ENCODE data around the gene CATSPERZ. TPM values are rescaled to one million over a fixed set of nuclear protein-coding genes. Genes with fewer than 3 reads are reported as not detected.

The CATSPERZ gene
- total RNA-seq, 1 donor from 2014 or later, result not detected

- Histone ChIP-seq H3K27me3 (no peaks in the 10 kb centered on the region), H3K4me1 (peaks cover 13% of the 10 kb centered on the region), H3K9me3 (no peaks in the 10 kb centered on the region), H3K36me3 (no peaks in the 10 kb centered on the region), H3K27ac (no peak overlapping the region), H3K4me3 (no peak overlapping the region)
- TF ChIP-seq CTCF (IDR thresholded peaks at IDR 0.05), result no peak
- TF ChIP-seq POLR2A (IDR thresholded peaks at IDR 0.05), result no peak
- no peak for TF ChIP-seq POLR2AphosphoS5 (IDR thresholded peaks at IDR 0.05; ENCODE audit: insufficient read depth in 1 of 2, low read depth in 1 of 2)
- DNase-seq (ENCODE audit: extremely low spot score in 2 of 2), result peak in 1 of 2 donors; percentile 77
- intact Hi-C loops (cut with DNase I), result no loop called here
Observed at GRCh38 chr11:64347193-64347867, 47.2 kb downstream of the CATSPERZ start.

- no peak for DNase-seq (ENCODE audit: extremely low spot score in 2 of 2)
- H3K4me1 ChIP-seq, result peaks cover 8% of the 10 kb centered on the region
- no peaks in the 10 kb centered on the region for H3K27me3 ChIP-seq
- H3K4me3 ChIP-seq, result no peak overlapping the region
- H3K36me3 ChIP-seq, result no peaks in the 10 kb centered on the region
- TF ChIP-seq POLR2A (IDR thresholded peaks at IDR 0.05), result no peak
- no peak for TF ChIP-seq POLR2AphosphoS5 (IDR thresholded peaks at IDR 0.05; ENCODE audit: insufficient read depth in 1 of 2, low read depth in 1 of 2)
- no peak for TF ChIP-seq CTCF (IDR thresholded peaks at IDR 0.05)
- no peak overlapping the region for H3K27ac ChIP-seq
- intact Hi-C loops (cut with DNase I), result no loop called here
- H3K9me3 ChIP-seq, result no peaks in the 10 kb centered on the region
Observed at GRCh38 chr11:64348383-64349024, 48.3 kb downstream of the CATSPERZ start.

- DNase-seq (ENCODE audit: extremely low spot score in 2 of 2), result no peak
- Histone ChIP-seq H3K4me1 (peaks cover 8% of the 10 kb centered on the region), H3K27ac (no peak overlapping the region), H3K4me3 (no peak overlapping the region), H3K27me3 (no peaks in the 10 kb centered on the region), H3K9me3 (no peaks in the 10 kb centered on the region), H3K36me3 (no peaks in the 10 kb centered on the region)
- TF ChIP-seq CTCF (IDR thresholded peaks at IDR 0.05) (no peak), POLR2AphosphoS5 (IDR thresholded peaks at IDR 0.05; ENCODE audit: insufficient read depth in 1 of 2, low read depth in 1 of 2) (no peak), POLR2A (IDR thresholded peaks at IDR 0.05) (no peak)
- intact Hi-C loops (cut with DNase I), result no loop called here
Observed at GRCh38 chr11:64349025-64349387, 48.8 kb downstream of the CATSPERZ start.

GRCh38 chr11:64349404-64349803 lies 49.2 kb downstream of the CATSPERZ start:
- no peak for DNase-seq (ENCODE audit: extremely low spot score in 2 of 2)
- H3K9me3 ChIP-seq, result no peaks in the 10 kb centered on the region
- H3K36me3 ChIP-seq, result no peaks in the 10 kb centered on the region
- H3K4me3 ChIP-seq, result no peak overlapping the region
- H3K4me1 ChIP-seq, result peaks cover 8% of the 10 kb centered on the region
- intact Hi-C loops (cut with DNase I), result no loop called here
- TF ChIP-seq POLR2A (IDR thresholded peaks at IDR 0.05) (no peak), POLR2AphosphoS5 (IDR thresholded peaks at IDR 0.05; ENCODE audit: insufficient read depth in 1 of 2, low read depth in 1 of 2) (no peak), CTCF (IDR thresholded peaks at IDR 0.05) (no peak)
- H3K27me3 ChIP-seq, result no peaks in the 10 kb centered on the region
- no peak overlapping the region for H3K27ac ChIP-seq

- Histone ChIP-seq H3K27ac (no peak overlapping the region), H3K4me1 (peaks cover 19% of the 10 kb centered on the region), H3K27me3 (no peaks in the 10 kb centered on the region), H3K36me3 (no peaks in the 10 kb centered on the region), H3K4me3 (no peak overlapping the region), H3K9me3 (no peaks in the 10 kb centered on the region)
- DNase-seq (ENCODE audit: extremely low spot score in 2 of 2), result no peak
- TF ChIP-seq POLR2A (IDR thresholded peaks at IDR 0.05) (no peak), POLR2AphosphoS5 (IDR thresholded peaks at IDR 0.05; ENCODE audit: insufficient read depth in 1 of 2, low read depth in 1 of 2) (no peak), CTCF (IDR thresholded peaks at IDR 0.05) (no peak)
- intact Hi-C loops (cut with DNase I), result loop anchor here (5.0 kb wide), 1 partner anchor 34 kb away; the partner anchor contains the start of genes PRDX5 and TRMT112
Observed at GRCh38 chr11:64351136-64351631, 51.0 kb downstream of the CATSPERZ start.
